ENCODE measurements around the gene ST3GAL3. TPM values are rescaled to one million over a fixed set of nuclear protein-coding genes. Genes with fewer than 3 reads are reported as not detected.
"Not testable (repeated sequence)": the region's sequence is repeated elsewhere in the genome, so short reads cannot be mapped to it uniquely, and the experiment has no call there.

Gene ST3GAL3
- polyA plus RNA-seq, 1 donor (not counting 4 experiments of a cell fraction or from before 2014, with no cell fraction given), result 10.0 TPM

DNA sequence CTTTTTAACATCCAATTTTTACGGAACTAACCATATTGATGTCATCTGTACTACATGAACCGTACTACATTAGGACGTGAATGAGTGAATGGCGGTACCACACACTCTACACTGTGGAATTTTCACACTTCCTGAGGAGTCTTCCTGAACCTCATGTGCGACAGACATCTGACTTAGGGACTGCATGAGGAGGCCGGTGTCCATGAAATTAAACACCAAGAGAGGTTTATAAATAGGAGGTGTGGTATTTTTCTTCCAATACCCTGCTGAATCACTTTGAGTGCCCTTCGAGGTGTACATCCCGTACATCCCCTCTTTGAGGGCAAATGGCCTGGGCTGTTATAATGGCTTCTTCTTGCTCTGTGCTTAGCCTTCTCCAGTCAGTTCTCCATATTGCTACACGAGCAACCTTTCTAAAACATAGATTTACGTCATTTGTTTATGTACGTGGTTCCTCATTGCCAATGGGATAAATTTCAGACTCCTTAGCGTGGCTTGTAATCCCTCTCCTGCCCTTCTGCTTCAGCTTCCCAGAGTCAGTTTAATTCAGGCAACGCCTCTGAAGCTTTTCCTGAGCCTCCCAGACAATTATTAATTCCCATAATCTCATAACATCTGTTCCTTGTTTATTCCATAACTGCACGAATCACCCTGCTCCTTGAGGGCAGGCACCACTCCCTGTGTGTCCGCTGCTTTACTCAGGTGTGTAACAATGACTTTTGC, 9.4 kb downstream of the ST3GAL3 start:
- TF ChIP-seq EZH2 (IDR thresholded peaks at IDR 0.05; ENCODE audit: low read length), result no peak
- TF ChIP-seq CTCF (optimal IDR thresholded peaks at IDR 0.05 in 1 of 3, IDR thresholded peaks at IDR 0.05 in 1 of 3, conservative IDR thresholded peaks at IDR 0.05 in 1 of 3; ENCODE audit: extremely low read depth in 1 of 3, insufficient read depth in 2 of 3, low read length in 3 of 3), result no peak
- Histone ChIP-seq H3K79me2 (ENCODE audit: control insufficient read depth, insufficient read depth, low read length) (peaks cover 22% of the 10 kb centered on the region), H3K4me2 (ENCODE audit: control insufficient read depth, extremely low read depth, insufficient read depth, low read depth, low read length) (no peak overlapping the region), H3K27ac (ENCODE audit: control insufficient read depth, insufficient read depth, low read length) (no peak overlapping the region), H3K4me3 (ENCODE audit: control insufficient read depth in 2 of 3, extremely low read depth in 1 of 3, insufficient read depth in 2 of 3, low read depth in 1 of 3, low read length in 3 of 3) (no peak overlapping the region), H3K9ac (ENCODE audit: control insufficient read depth, extremely low read depth, insufficient read depth, low read length) (no peak overlapping the region), H3K9me1 (ENCODE audit: control insufficient read depth, extremely low read depth, insufficient read depth, low read length) (no peaks in the 10 kb centered on the region), H3K4me1 (ENCODE audit: control insufficient read depth, extremely low read depth, insufficient read depth, low read length) (peaks cover 10% of the 10 kb centered on the region), H2AFZ (ENCODE audit: control insufficient read depth, low read length) (no peak overlapping the region), H3K36me3 (ENCODE audit: control insufficient read depth in 2 of 2, extremely low read depth in 1 of 2, insufficient read depth in 2 of 2, low read length in 2 of 2) (no peaks in the 10 kb centered on the region), H3K9me3 (ENCODE audit: control insufficient read depth, low read depth, low read length) (no peaks in the 10 kb centered on the region), H3K27me3 (ENCODE audit: control insufficient read depth, extremely low read depth, insufficient read depth, low read length) (no peaks in the 10 kb centered on the region), H4K20me1 (ENCODE audit: control insufficient read depth, extremely low read depth, insufficient read depth, low read length) (no peaks in the 10 kb centered on the region)
- dilution Hi-C loops (cut with MboI; ENCODE audit: extremely low pct_ligation_motif_present, low sequenced_read_pairs), result loop anchor here (25.0 kb wide), 1 partner anchor 221 kb away; the partner anchor contains the start of genes ARTN and IPO13
- no peak for FAIRE-seq
- DNase-seq (ENCODE audit: low read depth, low spot score), result no peak

GRCh38 chr1:43719063-43719462, 11.7 kb downstream of the ST3GAL3 start:
- Histone ChIP-seq H3K9me3 (ENCODE audit: control insufficient read depth, low read depth, low read length) (no peaks in the 10 kb centered on the region), H3K79me2 (ENCODE audit: control insufficient read depth, insufficient read depth, low read length) (peaks cover 10% of the 10 kb centered on the region)
- FAIRE-seq, result no peak

GRCh38 chr1:43719670-43720419, 12.5 kb downstream of the ST3GAL3 start:
- not testable (repeated sequence) for DNase-seq (ENCODE audit: low read depth, low spot score); H3K4me3 ChIP-seq (ENCODE audit: control insufficient read depth in 2 of 3, extremely low read depth in 1 of 3, insufficient read depth in 2 of 3, low read depth in 1 of 3, low read length in 3 of 3); H3K27ac ChIP-seq (ENCODE audit: control insufficient read depth, insufficient read depth, low read length); H3K4me2 ChIP-seq (ENCODE audit: control insufficient read depth, extremely low read depth, insufficient read depth, low read depth, low read length); H3K79me2 ChIP-seq (ENCODE audit: control insufficient read depth, insufficient read depth, low read length); H3K36me3 ChIP-seq (ENCODE audit: control insufficient read depth in 2 of 2, extremely low read depth in 1 of 2, insufficient read depth in 2 of 2, low read length in 2 of 2); H3K9me1 ChIP-seq (ENCODE audit: control insufficient read depth, extremely low read depth, insufficient read depth, low read length); H3K9ac ChIP-seq (ENCODE audit: control insufficient read depth, extremely low read depth, insufficient read depth, low read length); FAIRE-seq; H2AFZ ChIP-seq (ENCODE audit: control insufficient read depth, low read length); H3K4me1 ChIP-seq (ENCODE audit: control insufficient read depth, extremely low read depth, insufficient read depth, low read length); H3K9me3 ChIP-seq (ENCODE audit: control insufficient read depth, low read depth, low read length); H3K27me3 ChIP-seq (ENCODE audit: control insufficient read depth, extremely low read depth, insufficient read depth, low read length); H4K20me1 ChIP-seq (ENCODE audit: control insufficient read depth, extremely low read depth, insufficient read depth, low read length)
- dilution Hi-C loops (cut with MboI; ENCODE audit: extremely low pct_ligation_motif_present, low sequenced_read_pairs), result loop anchor here (25.0 kb wide), 1 partner anchor 217 kb away; the partner anchor contains the start of genes ARTN and IPO13

More at GRCh38 chr1:43719063-43719462, 11.7 kb downstream of the ST3GAL3 start:
- DNase-seq (ENCODE audit: low read depth, low spot score), result no peak
- H3K9ac ChIP-seq (ENCODE audit: control insufficient read depth, extremely low read depth, insufficient read depth, low read length), result no peak overlapping the region
- H3K4me3 ChIP-seq (ENCODE audit: control insufficient read depth in 2 of 3, extremely low read depth in 1 of 3, insufficient read depth in 2 of 3, low read depth in 1 of 3, low read length in 3 of 3), result no peak overlapping the region
- no peaks in the 10 kb centered on the region for H3K4me1 ChIP-seq (ENCODE audit: control insufficient read depth, extremely low read depth, insufficient read depth, low read length)
- no peaks in the 10 kb centered on the region for H3K36me3 ChIP-seq (ENCODE audit: control insufficient read depth in 2 of 2, extremely low read depth in 1 of 2, insufficient read depth in 2 of 2, low read length in 2 of 2)
- no peak overlapping the region for H2AFZ ChIP-seq (ENCODE audit: control insufficient read depth, low read length)
- H3K27ac ChIP-seq (ENCODE audit: control insufficient read depth, insufficient read depth, low read length), result no peak overlapping the region
- H3K9me1 ChIP-seq (ENCODE audit: control insufficient read depth, extremely low read depth, insufficient read depth, low read length), result no peaks in the 10 kb centered on the region
- no peaks in the 10 kb centered on the region for H4K20me1 ChIP-seq (ENCODE audit: control insufficient read depth, extremely low read depth, insufficient read depth, low read length)
- TF ChIP-seq CTCF (optimal IDR thresholded peaks at IDR 0.05 in 1 of 3, IDR thresholded peaks at IDR 0.05 in 1 of 3, conservative IDR thresholded peaks at IDR 0.05 in 1 of 3; ENCODE audit: extremely low read depth in 1 of 3, insufficient read depth in 2 of 3, low read length in 3 of 3), result no peak
- H3K4me2 ChIP-seq (ENCODE audit: control insufficient read depth, extremely low read depth, insufficient read depth, low read depth, low read length), result no peak overlapping the region
- dilution Hi-C loops (cut with MboI; ENCODE audit: extremely low pct_ligation_motif_present, low sequenced_read_pairs), result loop anchor here (25.0 kb wide), 1 partner anchor 218 kb away; the partner anchor contains the start of genes ARTN and IPO13
- H3K27me3 ChIP-seq (ENCODE audit: control insufficient read depth, extremely low read depth, insufficient read depth, low read length), result no peaks in the 10 kb centered on the region

Data from keratinocyte (primary cell).